ENCODE results near the gene SIPA1L3.

The SIPA1L3 gene

GRCh38 chr19:37969695-37970094, 62.7 kb downstream of the SIPA1L3 start (continued):
- no peak for TF ChIP-seq ZBTB11 (tag by site-specific recombination; conservative IDR thresholded peaks at IDR 0.05; ENCODE audit: low read depth)
- TF ChIP-seq ZNF660 (tag by site-specific recombination; IDR thresholded peaks at IDR 0.05), result no peak
- no peak for TF ChIP-seq ZNF548 (tag by site-specific recombination; IDR thresholded peaks at IDR 0.05)
- TF ChIP-seq ZNF16 (tag by site-specific recombination; IDR thresholded peaks at IDR 0.05; ENCODE audit: low read depth), result no peak
- TF ChIP-seq ZNF175 (tag by site-specific recombination; IDR thresholded peaks at IDR 0.05), result no peak
- no peak for TF ChIP-seq ZNF302 (tag by site-specific recombination; IDR thresholded peaks at IDR 0.05; ENCODE audit: low read depth)

GRCh38 chr19:37970699-37971098, 63.7 kb downstream of the SIPA1L3 start:
- CTCF ChIA-PET, result no interaction called here
- Histone ChIP-seq H3K4me1 (ENCODE audit: control insufficient read depth, insufficient read depth, low read length) (peaks cover 7% of the 10 kb centered on the region; the same call in 1 of the 2 replicates), H3K36me3 (ENCODE audit: control insufficient read depth in 2 of 2, insufficient read depth in 1 of 2, low read length in 2 of 2) (peaks cover 0 to 10% of the 10 kb centered on the region in 2 experiments; a peak in 2 of 3 replicates), H3K9me3 (ENCODE audit: control insufficient read depth, insufficient read depth, low read depth, low read length) (peaks cover 21% of the 10 kb centered on the region), H3K4me3 (ENCODE audit: low read depth, low read length) (no peak overlapping the region), H3K27ac (ENCODE audit: extremely low read depth, low read depth, low read length) (no peak overlapping the region)
- TF ChIP-seq ZNF704 (tag by site-specific recombination; IDR thresholded peaks at IDR 0.05) (no peak), SETDB1 (IDR thresholded peaks at IDR 0.05; ENCODE audit: insufficient read length, low read length) (peak; percentile 29), ZNF626 (tag by site-specific recombination; IDR thresholded peaks at IDR 0.05) (0 out of 2 replicates have a peak, but pooled peaks have one; percentile 23), ZNF785 (tag by site-specific recombination; IDR thresholded peaks at IDR 0.05) (no peak), ZNF280D (tag by site-specific recombination; IDR thresholded peaks at IDR 0.05) (0 out of 2 replicates have a peak, but pooled peaks have one; percentile 42)
- POLR2A ChIA-PET, result no interaction called here

- CTCF ChIA-PET, result no interaction called here
- Histone ChIP-seq H3K4me3 (ENCODE audit: low read depth, low read length) (no peak overlapping the region), H3K4me1 (ENCODE audit: control insufficient read depth, insufficient read depth, low read length) (peaks cover 2% of the 10 kb centered on the region; the same call in 1 of the 2 replicates), H3K27ac (ENCODE audit: extremely low read depth, low read depth, low read length) (no peak overlapping the region), H3K36me3 (ENCODE audit: control insufficient read depth in 2 of 2, insufficient read depth in 1 of 2, low read length in 2 of 2) (peaks cover 0 to 10% of the 10 kb centered on the region in 2 experiments; a peak in 2 of 3 replicates), H3K9me3 (ENCODE audit: control insufficient read depth, insufficient read depth, low read depth, low read length) (peaks cover 21% of the 10 kb centered on the region)
- POLR2A ChIA-PET, result no interaction called here
- TF ChIP-seq ZNF555 (tag by site-specific recombination; conservative IDR thresholded peaks at IDR 0.05) (no peak), ZNF670 (tag by site-specific recombination; IDR thresholded peaks at IDR 0.05; ENCODE audit: low read depth) (no peak), WT1 (tag by site-specific recombination; IDR thresholded peaks at IDR 0.05) (no peak), HOXC10 (CRISPR knock-in tag; IDR thresholded peaks at IDR 0.05) (no peak), ZNF449 (tag by site-specific recombination; IDR thresholded peaks at IDR 0.05) (no peak), ZNF530 (tag by site-specific recombination; IDR thresholded peaks at IDR 0.05; ENCODE audit: low read depth) (no peak), ZNF626 (tag by site-specific recombination; IDR thresholded peaks at IDR 0.05) (no peak), KLF1 (tag by site-specific recombination; IDR thresholded peaks at IDR 0.05) (no peak), ZBTB44 (tag by site-specific recombination; IDR thresholded peaks at IDR 0.05) (no peak), INSM2 (tag by site-specific recombination; IDR thresholded peaks at IDR 0.05) (no peak), KLF10 (tag by site-specific recombination; IDR thresholded peaks at IDR 0.05) (no peak)
These were observed 65.8 kb downstream of the SIPA1L3 start for GRCh38 chr19:37972803-37973202.
